Measurements from ENCODE around the gene TK2. TPM values are rescaled to one million over a fixed set of nuclear protein-coding genes. Genes with fewer than 3 reads are reported as not detected.
A peak's percentile ranks its signal among the peaks of the same experiment; 100 is the strongest.

TK2 gene
- total RNA-seq, 1 donor from 2014 or later: 36.1 TPM

- Histone ChIP-seq H3K27ac (no peak overlapping the region), H3K27me3 (no peaks in the 10 kb centered on the region), H3K36me3 (no peaks in the 10 kb centered on the region), H3K4me3 (no peak overlapping the region), H3K4me1 (peaks cover 12% of the 10 kb centered on the region), H3K9me3 (no peaks in the 10 kb centered on the region)
- intact Hi-C loops (cut with DNase I): loop anchor here (10.0 kb wide), 1 partner anchor 84 kb away; no protein-coding TSS in a partner anchor
- no peak for TF ChIP-seq CTCF (IDR thresholded peaks at IDR 0.05)
- DNase-seq (no peak), ATAC-seq (no peak)
Measured at GRCh38 chr16:66488505-66488904, 61.4 kb downstream of the TK2 start.

- no peak for DNase-seq
- H3K4me3 ChIP-seq: no peak overlapping the region
- no peak for TF ChIP-seq CTCF (IDR thresholded peaks at IDR 0.05)
Measured at GRCh38 chr16:66487580-66488275, 62.2 kb downstream of the TK2 start.

GRCh38 chr16:66486773-66487579, 62.9 kb downstream of the TK2 start:
- Histone ChIP-seq H3K4me3 (no peak overlapping the region), H3K9me3 (no peaks in the 10 kb centered on the region), H3K27ac (peak overlapping the region; percentile 63), H3K4me1 (peaks cover 12% of the 10 kb centered on the region), H3K27me3 (no peaks in the 10 kb centered on the region), H3K36me3 (no peaks in the 10 kb centered on the region)
- DNase-seq (no peak), ATAC-seq (peak; percentile 63)
- TF ChIP-seq CTCF (IDR thresholded peaks at IDR 0.05): no peak
- intact Hi-C loops (cut with DNase I): loop anchor here (10.0 kb wide), 1 partner anchor 82 kb away; no protein-coding TSS in a partner anchor

More at GRCh38 chr16:66487580-66488275, 62.2 kb downstream of the TK2 start:
- intact Hi-C loops (cut with DNase I): loop anchor here (10.0 kb wide), 1 partner anchor 83 kb away; no protein-coding TSS in a partner anchor
- no peaks in the 10 kb centered on the region for H3K36me3 ChIP-seq
- no peaks in the 10 kb centered on the region for H3K9me3 ChIP-seq
- peaks cover 12% of the 10 kb centered on the region for H3K4me1 ChIP-seq
- no peak for ATAC-seq
- H3K27ac ChIP-seq: peak overlapping the region; percentile 63
- no peaks in the 10 kb centered on the region for H3K27me3 ChIP-seq

- intact Hi-C loops (cut with DNase I): loop anchor here (10.0 kb wide), 1 partner anchor 81 kb away; no protein-coding TSS in a partner anchor
- no peaks in the 10 kb centered on the region for H3K9me3 ChIP-seq
- ATAC-seq (no peak), DNase-seq (no peak)
- H3K4me3 ChIP-seq: no peak overlapping the region
- no peaks in the 10 kb centered on the region for H3K36me3 ChIP-seq
- no peak for TF ChIP-seq CTCF (IDR thresholded peaks at IDR 0.05)
- H3K27me3 ChIP-seq: no peaks in the 10 kb centered on the region
- H3K27ac ChIP-seq: peak overlapping the region; percentile 63
- peaks cover 12% of the 10 kb centered on the region for H3K4me1 ChIP-seq
Measured at GRCh38 chr16:66486199-66486772, 63.6 kb downstream of the TK2 start.

GRCh38 chr16:66485376-66485775, 64.5 kb downstream of the TK2 start:
- intact Hi-C loops (cut with DNase I): loop anchor here (10.0 kb wide), 1 partner anchor 81 kb away; no protein-coding TSS in a partner anchor
- no peak for TF ChIP-seq CTCF (IDR thresholded peaks at IDR 0.05)
- Histone ChIP-seq H3K4me3 (no peak overlapping the region), H3K9me3 (no peaks in the 10 kb centered on the region), H3K4me1 (peaks cover 12% of the 10 kb centered on the region), H3K36me3 (no peaks in the 10 kb centered on the region), H3K27me3 (no peaks in the 10 kb centered on the region), H3K27ac (no peak overlapping the region)
- DNase-seq (no peak), ATAC-seq (peak; percentile 3)
